ENCODE data around the gene COL3A1. TPM values are rescaled to one million over a fixed set of nuclear protein-coding genes. Genes with fewer than 3 reads are reported as not detected.

Gene COL3A1
- total and polyA plus RNA-seq, 9 of the 15 experiments (the other 6 are each of a cell fraction or from before 2014, with no cell fraction given), result 0.01 to 0.71 (median 0.07) TPM; not detected in 2

- ChIA-PET CTCF (ENCODE audit: low intra/inter-chr PET ratio) (no interaction called here), POLR2A (no interaction called here)
- Histone ChIP-seq H3K4me2 (ENCODE audit: insufficient read depth, low read length) (no peak overlapping the region), H3K27ac (ENCODE audit: extremely low read depth, low read depth, low read length) (no peak overlapping the region), H3K4me3 (no peak overlapping the region), H3K9me3 (replicated peaks; ENCODE audit: control insufficient read depth, insufficient read depth, low read depth, low read length) (no peaks in the 10 kb centered on the region), H3K9ac (ENCODE audit: insufficient read depth in 1 of 2, low read depth in 2 of 2, low read length in 2 of 2) (no peak overlapping the region), H2AFZ (ENCODE audit: low read depth, low read length) (no peak overlapping the region), H3K4me1 (replicated peaks in 1 of 2; ENCODE audit: control insufficient read depth in 2 of 2, insufficient read depth in 2 of 2, low read length in 2 of 2) (no peaks in the 10 kb centered on the region), H3K9me1 (ENCODE audit: control insufficient read depth, insufficient read depth, low read length) (no peaks in the 10 kb centered on the region), H4K20me1 (replicated peaks; ENCODE audit: control insufficient read depth, insufficient read depth, low read length) (no peaks in the 10 kb centered on the region), H3K27me3 (ENCODE audit: control insufficient read depth in 2 of 2, insufficient read depth in 2 of 2, low read length in 2 of 2) (no peaks in the 10 kb centered on the region), H3K36me3 (ENCODE audit: control insufficient read depth, insufficient read depth, low read length) (no peaks in the 10 kb centered on the region), H3K79me2 (ENCODE audit: control insufficient read depth, insufficient read depth, low read length) (no peaks in the 10 kb centered on the region)
- DNase-seq (ENCODE audit: extremely low read depth in 1 of 4, low spot score in 3 of 4) (no peak), ATAC-seq (no peak), FAIRE-seq (no peak)
- intact Hi-C loops (cut with micrococcal nuclease) (no loop called here), in situ Hi-C loops (cut with MboI) (no loop called here)
- no TSS peak for BruUV-seq (replicated peaks)
- 0% methylated on average over 3 of the region's 3 CpGs for WGBS (ENCODE audit: insufficient coverage, low coverage, missing lambda C conversion rate)
- TF ChIP-seq CBX8 (IDR thresholded peaks at IDR 0.05; ENCODE audit: borderline replicate concordance, extremely low read depth, low read depth, low read length, poor library complexity, severe bottlenecking), result no peak
- no peak for TF ChIP-seq NFATC3 (IDR thresholded peaks at IDR 0.05)
- TF ChIP-seq KLF10 (CRISPR knock-in tag; IDR thresholded peaks at IDR 0.05), result no peak
- TF ChIP-seq MED1 (CRISPR knock-in tag; IDR thresholded peaks at IDR 0.05; ENCODE audit: borderline replicate concordance), result no peak
- no peak for TF ChIP-seq NFRKB (IDR thresholded peaks at IDR 0.05; ENCODE audit: low read depth)
- no peak for TF ChIP-seq ZFP1 (CRISPR knock-in tag; IDR thresholded peaks at IDR 0.05)
- no peak for TF ChIP-seq MTA3 (IDR thresholded peaks at IDR 0.05; ENCODE audit: borderline replicate concordance)
- no peak for TF ChIP-seq PHB (CRISPR knock-in tag; IDR thresholded peaks at IDR 0.05)
- TF ChIP-seq ZNF79 (CRISPR knock-in tag; IDR thresholded peaks at IDR 0.05; ENCODE audit: low read depth), result no peak
- TF ChIP-seq NR2C2 (CRISPR knock-in tag; IDR thresholded peaks at IDR 0.05), result no peak
- no peak for TF ChIP-seq NR2C2 (tag; IDR thresholded peaks at IDR 0.05)
- TF ChIP-seq ZNF609 (CRISPR knock-in tag; IDR thresholded peaks at IDR 0.05; ENCODE audit: borderline replicate concordance), result no peak
- no peak for TF ChIP-seq EZH2 (IDR thresholded peaks at IDR 0.05; ENCODE audit: borderline replicate concordance, low read depth, low read length)
Observed at GRCh38 chr2:188969236-188969635, 4.9 kb upstream of the COL3A1 start.
